Smooth muscle cell of the umbilical artery (primary cell): ENCODE measurements around the gene SHC1. TPM values are rescaled to one million over a fixed set of nuclear protein-coding genes. Genes with fewer than 3 reads are reported as not detected.

Source experiments
- total RNA-seq: library from RNA; depleted of rRNA; stranded (reverse); fragments of >200 nt; gene quantifications from 2 replicates; pipeline ENCODE4 v1.2.3, GENCODE V29; 2014

Gene SHC1
- 249 and 465 TPM in 2 replicates for total RNA-seq

GRCh38 chr1:154970631-154971340 is at the start of gene SHC1:
SHC1 (minus strand) TSS chr1:154970747; CDS start chr1:154970526, 221 bp downstream.

GRCh38 chr1:155002464-155003226 is 32.1 kb upstream of the SHC1 start, which contains the start of gene ZBTB7B:
ZBTB7B (plus strand) TSS chr1:155002802; CDS start chr1:155014661, 11,859 bp downstream.

GRCh38 chr1:154993572-154994268 is 23.2 kb upstream of the SHC1 start, which contains the start of gene LENEP:
LENEP (plus strand) TSS chr1:154993586; CDS start chr1:154993608, 22 bp downstream.

GRCh38 chr1:154982897-154983648 is 12.5 kb upstream of the SHC1 start, which contains the start of gene FLAD1:
FLAD1 (plus strand) TSS chr1:154983344; CDS start chr1:154983695, 351 bp downstream.

GRCh38 chr1:154974102-154974807 is 3.7 kb upstream of the SHC1 start, which contains the start of gene CKS1B:
CKS1B (plus strand) TSS chr1:154974681; CDS start chr1:154974746, 65 bp downstream.

GRCh38 chr1:154961207-154962155 is 9.1 kb downstream of the SHC1 start, which contains the start of gene PYGO2:
PYGO2 (minus strand) TSS chr1:154961782; CDS start chr1:154961576, 206 bp downstream.

GRCh38 chr1:154955718-154956543 is 14.6 kb downstream of the SHC1 start, which contains the start of gene PBXIP1:
PBXIP1 (minus strand) TSS chr1:154956099; CDS start chr1:154953721, 2,378 bp downstream.

GRCh38 chr1:154936555-154937084 is 33.9 kb downstream of the SHC1 start, which contains the start of gene PMVK:
PMVK (minus strand) TSS chr1:154936719; CDS start chr1:154936685, 34 bp downstream.

Other genes starting within 250 kb of the SHC1 start
- under 0.01 and 0.32 TPM in 2 replicates for gene KCNN3, start 100.5 kb downstream of the SHC1 start, total RNA-seq
- gene PMVK, start 34.0 kb downstream of the SHC1 start, total RNA-seq, result 4.2 and 4.4 TPM in 2 replicates
- 87.2 and 138 TPM in 2 replicates for gene PBXIP1, start 14.6 kb downstream of the SHC1 start, total RNA-seq
- 5.9 and 9.4 TPM in 2 replicates for gene PYGO2, start 9.0 kb downstream of the SHC1 start, total RNA-seq
- gene CKS1B, start 3.9 kb upstream of the SHC1 start, total RNA-seq, result 30.3 and 48.5 TPM in 2 replicates
- 15.1 and 18.9 TPM in 2 replicates for gene FLAD1, start 12.6 kb upstream of the SHC1 start, total RNA-seq
- not detected in 2 replicates for gene LENEP, start 22.8 kb upstream of the SHC1 start, total RNA-seq
- 16.0 and 19.7 TPM in 2 replicates for gene ZBTB7B, start 32.1 kb upstream of the SHC1 start, total RNA-seq
- not detected in 2 replicates for gene DCST2, start 63.0 kb upstream of the SHC1 start, total RNA-seq
- gene DCST1, start 63.1 kb upstream of the SHC1 start, total RNA-seq, result not detected in 2 replicates
- gene ADAM15, start 80.6 kb upstream of the SHC1 start, total RNA-seq, result 61.5 and 108 TPM in 2 replicates
- 4.8 and 5.9 TPM in 2 replicates for gene EFNA4, start 93.0 kb upstream of the SHC1 start, total RNA-seq
- gene EFNA3, start 108.1 kb upstream of the SHC1 start, total RNA-seq, result 1.8 and 2.7 TPM in 2 replicates
- 0.37 TPM in 1 of 2 replicates, not detected in the other for gene EFNA1, start 157.1 kb upstream of the SHC1 start, total RNA-seq
- gene SLC50A1, start 165.1 kb upstream of the SHC1 start, total RNA-seq, result 18.9 and 30.6 TPM in 2 replicates
- 11.4 and 61.5 TPM in 2 replicates for gene DPM3, start 169.8 kb upstream of the SHC1 start, total RNA-seq
- gene KRTCAP2, start 202.6 kb upstream of the SHC1 start, total RNA-seq, result 68.0 and 136 TPM in 2 replicates
- gene TRIM46, start 203.1 kb upstream of the SHC1 start, total RNA-seq, result 5.6 and 10.7 TPM in 2 replicates
- 23.8 and 35.9 TPM in 2 replicates for gene THBS3, start 237.2 kb upstream of the SHC1 start, total RNA-seq
- gene MTX1, start 237.9 kb upstream of the SHC1 start, total RNA-seq, result 38.0 and 43.1 TPM in 2 replicates